HG03432 (cell line): ENCODE measurements around the gene GLG1.
"Not testable (repeated sequence)": the region's sequence is repeated elsewhere in the genome, so short reads cannot be mapped to it uniquely, and the experiment has no call there.

Experiments
- ATAC-seq: cut with Tn5 transposase; IDR thresholded peaks from one replicate; pipeline ENCODE4 v1.9.1; 2021; ENCODE audit warnings: mild to moderate bottlenecking, moderate library complexity; ENCODE audit not compliant: unreplicated experiment

GLG1 gene

GRCh38 chr16:74606521-74607309 is at the start of gene GLG1:
Gene GLG1, minus strand, starts transcription at chr16:74607114. Its CDS starts 20 bp downstream, at chr16:74607094.
- ATAC-seq = peak; percentile 97

- ATAC-seq = no peak
Measured at GRCh38 chr16:74654536-74655050, 47.7 kb upstream of the GLG1 start.

DNA sequence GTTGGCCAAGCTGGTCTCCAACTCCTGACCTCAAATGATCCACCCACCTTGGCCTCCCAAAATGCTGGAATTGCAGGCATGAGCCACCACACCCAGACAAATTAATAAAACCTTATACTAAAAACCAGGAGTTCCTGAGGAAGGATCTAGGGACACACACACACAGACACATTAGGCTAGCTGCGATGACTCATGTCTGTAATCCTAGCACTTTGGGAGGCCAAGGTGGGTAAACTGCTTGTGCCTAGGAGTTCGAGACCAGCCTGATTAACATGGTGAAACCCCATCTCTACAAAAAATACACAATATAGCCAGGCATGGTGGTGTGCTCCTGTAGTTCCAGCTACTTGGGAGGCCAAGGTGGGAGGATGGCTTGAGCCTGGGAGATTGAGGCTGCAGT is 46.0 kb upstream of the GLG1 start:
- ATAC-seq = not testable (repeated sequence)

DNA sequence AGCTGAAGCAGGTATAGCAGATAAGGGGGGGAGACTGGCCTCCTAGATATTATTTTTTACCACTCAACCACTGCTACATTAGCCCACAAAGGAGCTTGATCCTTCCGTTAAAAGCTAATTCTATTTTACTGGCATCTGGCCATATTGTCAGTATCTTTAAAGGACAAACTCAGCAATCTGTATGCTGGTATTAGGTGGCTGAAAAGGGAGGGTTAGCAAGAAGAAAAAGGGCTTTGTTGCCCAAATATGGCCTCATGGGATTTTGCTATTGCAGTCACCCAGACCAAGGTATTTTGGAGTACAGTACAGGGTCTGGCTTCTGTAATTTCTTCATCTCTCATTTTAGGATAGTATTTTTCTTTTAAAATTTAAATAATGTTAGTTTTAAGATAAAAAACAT is 45.3 kb upstream of the GLG1 start:
- ATAC-seq = no peak

- no peak for ATAC-seq
Measured at GRCh38 chr16:74651841-74652240, 44.9 kb upstream of the GLG1 start.

GRCh38 chr16:74650966-74651567 is 44.2 kb upstream of the GLG1 start:
- no peak for ATAC-seq

DNA sequence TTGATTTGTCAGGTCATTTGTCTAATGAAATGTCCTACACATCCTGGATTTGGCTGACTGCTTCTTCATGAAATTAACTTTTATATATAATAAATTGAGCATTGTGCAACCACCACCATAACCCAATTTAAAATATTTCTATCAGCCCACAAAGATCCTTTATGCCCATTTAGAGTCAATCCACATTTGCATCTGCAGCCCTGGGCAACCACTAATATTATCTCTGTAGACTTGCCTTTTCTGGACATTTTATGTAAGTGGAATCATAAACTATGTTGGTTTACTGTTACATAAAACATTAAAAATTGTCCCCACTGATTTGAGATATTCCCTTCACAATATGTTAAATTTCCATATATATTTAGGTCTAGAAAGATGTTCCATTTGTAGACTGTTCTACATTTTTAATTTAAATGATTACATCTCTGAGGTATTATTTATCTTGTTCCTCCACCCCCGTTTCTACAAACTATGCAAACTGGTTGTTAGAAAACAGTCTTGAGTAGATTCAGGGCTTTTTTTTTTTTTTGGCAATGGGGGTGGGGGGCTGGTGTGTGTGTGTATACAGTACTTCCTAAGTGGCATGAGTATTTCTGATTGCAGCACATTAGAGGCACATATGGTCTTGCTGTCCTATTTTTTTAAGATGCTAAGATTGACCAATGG is 43.1 kb upstream of the GLG1 start:
- ATAC-seq = no peak

- no peak for ATAC-seq
Measured at GRCh38 chr16:74641969-74642368, 35.1 kb upstream of the GLG1 start.

- no peak for ATAC-seq
Measured at GRCh38 chr16:74637742-74638453, 31.0 kb upstream of the GLG1 start.

DNA sequence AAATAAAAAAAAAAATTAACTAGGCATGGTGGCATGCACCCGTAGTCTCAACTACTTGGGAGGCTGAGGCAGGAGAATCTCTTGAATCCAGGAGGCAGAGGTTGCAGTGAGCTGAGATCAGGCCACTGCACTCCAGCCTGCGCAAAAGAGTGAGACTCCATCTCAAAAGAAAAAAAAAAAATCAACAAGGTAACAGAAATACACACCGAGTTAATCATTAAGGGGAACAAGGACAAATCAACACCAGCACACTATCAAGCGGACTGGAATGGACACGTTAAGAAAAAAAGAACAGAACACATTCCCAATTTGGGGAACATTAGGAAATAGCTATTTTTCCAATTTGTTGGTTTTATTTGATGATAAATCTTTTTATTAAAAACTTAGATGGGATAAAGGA is 28.4 kb upstream of the GLG1 start:
- ATAC-seq = no peak

DNA sequence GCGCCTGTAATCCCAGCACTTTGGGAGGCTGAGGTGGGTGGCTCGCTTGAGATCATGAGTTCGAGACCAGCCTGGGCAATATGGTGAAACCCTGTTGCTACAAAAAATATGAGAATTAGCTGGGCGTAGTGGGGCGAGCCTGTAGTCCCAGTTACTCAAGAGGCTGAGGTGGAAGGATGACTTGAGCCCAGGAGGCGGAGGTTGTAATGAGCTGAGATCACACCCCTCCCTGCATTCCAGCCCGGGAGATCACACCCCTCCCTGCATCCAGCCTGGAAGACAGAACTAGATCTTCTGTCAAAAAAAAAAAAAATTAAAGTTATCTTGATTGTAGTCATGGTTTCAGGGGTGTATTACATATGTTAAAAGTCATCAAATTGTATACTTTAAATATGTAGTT is 26.8 kb upstream of the GLG1 start:
- ATAC-seq = no peak

- peak; percentile 8 for ATAC-seq
Measured at GRCh38 chr16:74627506-74628220, 20.7 kb upstream of the GLG1 start.

- ATAC-seq = peak; percentile 45
Measured at GRCh38 chr16:74626741-74627416, 20.0 kb upstream of the GLG1 start.

DNA sequence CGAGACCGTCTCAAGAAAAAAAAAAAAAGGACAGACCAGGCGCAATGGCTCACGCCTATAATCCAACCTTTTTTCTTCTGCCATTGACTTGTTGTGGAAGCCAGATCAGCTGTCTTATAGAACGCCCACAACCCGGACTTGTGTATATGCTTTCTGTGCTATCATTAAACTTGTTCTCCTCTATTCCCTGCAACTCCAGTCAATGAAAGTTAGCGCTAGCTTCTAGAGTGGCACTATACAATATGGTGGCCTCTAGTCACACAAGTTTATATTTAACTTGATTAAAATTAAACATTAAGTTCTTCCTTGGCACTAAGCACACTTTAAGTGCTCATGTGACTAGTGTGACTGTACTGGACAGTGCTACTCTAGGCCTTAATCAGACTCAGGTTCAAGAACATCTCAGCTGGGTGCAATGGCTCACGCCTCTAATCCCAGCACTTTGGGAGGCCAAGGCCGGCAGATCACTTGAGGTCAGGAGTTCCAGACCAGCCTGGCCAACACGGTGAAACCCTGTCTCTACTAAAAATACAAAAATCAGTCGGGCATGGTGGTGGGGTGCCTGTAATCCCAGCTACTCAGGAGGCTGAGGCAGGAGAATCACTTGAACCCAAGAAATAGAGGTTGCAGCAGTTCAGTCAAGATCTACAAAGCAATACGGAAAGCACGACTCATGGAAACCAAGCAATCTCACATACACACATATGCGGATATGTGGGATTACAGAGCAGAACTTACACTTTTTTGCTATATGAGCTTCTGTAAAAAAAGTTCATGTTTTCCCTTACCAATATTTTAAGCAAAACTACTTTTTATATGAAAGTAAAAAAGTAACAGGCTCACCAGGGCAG is 18.8 kb upstream of the GLG1 start:
- ATAC-seq = no peak

DNA sequence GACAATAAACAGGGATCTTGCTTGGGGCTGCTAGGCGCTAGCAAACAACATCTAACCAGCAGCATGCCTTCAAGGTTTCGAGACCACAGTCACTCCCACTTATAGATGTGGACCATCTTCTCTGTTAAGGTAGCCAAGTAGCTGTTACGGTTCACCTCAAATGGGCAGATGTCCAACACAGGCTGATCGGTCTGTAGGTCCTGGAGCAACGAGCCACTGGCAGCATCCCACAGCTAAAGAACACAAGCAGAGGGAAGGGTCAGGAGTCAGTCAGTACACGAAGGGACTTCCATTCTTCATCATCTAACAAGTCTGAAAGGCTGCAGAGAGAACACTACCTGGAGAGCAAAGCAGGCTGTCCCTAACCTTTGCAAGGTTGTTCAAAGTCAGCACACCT is 16.9 kb upstream of the GLG1 start:
- no peak for ATAC-seq

DNA sequence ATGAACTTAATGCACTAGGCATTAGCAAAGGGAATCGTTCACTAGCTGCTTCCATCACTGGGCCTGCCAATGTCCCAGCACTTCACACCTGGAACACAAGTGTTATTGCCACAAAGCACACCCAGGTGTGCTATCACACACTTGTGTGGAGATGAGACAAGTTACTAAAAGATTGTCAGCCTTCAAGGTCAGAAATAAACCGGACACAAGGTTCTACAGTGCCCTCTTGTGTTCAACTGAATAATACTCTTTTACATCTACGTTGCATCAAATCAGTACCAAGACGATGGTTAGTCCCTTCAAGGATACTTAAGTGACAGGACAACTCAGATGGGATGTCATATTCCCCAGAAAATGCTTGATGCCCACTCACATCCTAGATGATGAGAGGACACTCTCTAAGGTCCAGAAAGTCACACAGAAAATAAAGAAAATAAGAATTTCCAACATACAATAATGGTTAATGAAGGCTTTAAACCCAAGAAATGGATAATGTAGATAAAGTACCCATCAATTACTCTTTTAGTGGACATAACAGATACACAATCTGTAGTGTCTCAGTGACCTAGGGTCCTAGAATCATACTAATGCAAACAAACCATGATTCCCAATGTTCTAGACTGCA is 16.4 kb upstream of the GLG1 start:
- no peak for ATAC-seq

- ATAC-seq = no peak
Measured at GRCh38 chr16:74622005-74622404, 15.1 kb upstream of the GLG1 start.

GRCh38 chr16:74617206-74617788 is 10.4 kb upstream of the GLG1 start:
- no peak for ATAC-seq
